K562 (cell line): Measurements from ENCODE around the gene CLCA1. TPM values are rescaled to one million over a fixed set of nuclear protein-coding genes. Genes with fewer than 3 reads are reported as not detected.

Source experiments
- ATAC-seq: fragments of 200-7000 bp; cut with Tn5 transposase; 3 replicates; pipeline ENCODE4 v1.9.1; 2020; ENCODE audit warnings: moderate library complexity
- BruUV-seq: library from RNA; stranded (reverse); fragments of 400-500 nt; replicated peaks from 2 replicates; lab custom pipeline; 2021; lab: Mats Ljungman, UMichigan
- CTCF ChIA-PET: fragments of 300-600 bp; formaldehyde crosslinking; extraction: SDS; loops from one replicate; lab custom pipeline; 2021; ENCODE audit warnings: low intra/inter-chr PET ratio; lab: Yijun Ruan, JAX
- POLR2A ChIA-PET: fragments of 300-600, 350-650 bp; sonication (Branson Sonifier 250); formaldehyde crosslinking; extraction: SDS; loops from one replicate; lab custom pipeline; 2021; ENCODE audit warnings: antibody characterized with exemption, inconsistent platforms; lab: Yijun Ruan, JAX
- DNase-seq, 4 experiments: peaks; one replicate each; pipeline versions ENCODE4 v3.0.0 to v3.0.0-alpha.2; 2011 to 2018; ENCODE audit warnings: low spot score in 3 of 4, mixed read lengths in 3 of 4; ENCODE audit errors: extremely low read depth in 1 of 4
- FAIRE-seq: peaks from 2 replicates; lab custom pipeline; 2011; peaks lifted over from hg19 to GRCh38; lab: Jason Lieb, UNC
- H2AFZ ChIP-seq: 2 replicates; pipeline ENCODE4 v1.6.0; 2011; ENCODE audit warnings: low read depth, low read length, control low read depth, inconsistent platforms
- H3K27ac ChIP-seq: fragments of 200-600 bp; 3 replicates; pipeline ENCODE4 v1.8.0; 2011; ENCODE audit warnings: low read depth, mild to moderate bottlenecking, control low read depth, inconsistent platforms, low read length, moderate library complexity, mixed read lengths; ENCODE audit errors: extremely low read depth
- H3K27me3 ChIP-seq, 2 experiments: fragments of 300-600 bp in 1 of 2; 2 replicates in 1 of 2; 3 replicates in 1 of 2; pipeline versions ENCODE4 v1.6.0 to v1.8.0; 2011; ENCODE audit warnings: inconsistent platforms in 2 of 2, low read length in 2 of 2, mild to moderate bottlenecking in 1 of 2, mixed read lengths in 1 of 2, moderate library complexity in 1 of 2; ENCODE audit not compliant: control insufficient read depth in 2 of 2, insufficient read depth in 2 of 2
- H3K36me3 ChIP-seq: fragments of 300-600 bp; 3 replicates; pipeline ENCODE4 v1.8.0; 2011; ENCODE audit warnings: mild to moderate bottlenecking, low read length, inconsistent platforms; ENCODE audit not compliant: control insufficient read depth, insufficient read depth
- H3K4me1 ChIP-seq, 2 experiments: fragments of 200-600 bp in 1 of 2; replicated peaks in 1 of 2; 2 replicates in 1 of 2; 3 replicates in 1 of 2; pipeline versions ENCODE4 v1.5.1 to v1.8.0; 2011; ENCODE audit warnings: inconsistent platforms in 2 of 2, low read length in 2 of 2, mild to moderate bottlenecking in 1 of 2, mixed read lengths in 1 of 2, moderate library complexity in 1 of 2; ENCODE audit not compliant: control insufficient read depth in 2 of 2, insufficient read depth in 2 of 2
- H3K4me2 ChIP-seq: 2 replicates; pipeline ENCODE4 v1.6.1; 2011; ENCODE audit warnings: low read length, control low read depth, inconsistent platforms, mixed read lengths; ENCODE audit not compliant: insufficient read depth
- H3K4me3 ChIP-seq: fragments of 200-600 bp; sonication (generic), shearing (Covaris generic); 2 replicates; pipeline ENCODE4 v1.5.1; 2016; ENCODE audit warnings: control low read depth, inconsistent platforms
- H3K79me2 ChIP-seq: fragments of 200-600 bp; 3 replicates; pipeline ENCODE4 v1.8.0; 2011; ENCODE audit warnings: low read length, inconsistent platforms; ENCODE audit not compliant: control insufficient read depth, insufficient read depth
- H3K9ac ChIP-seq, 2 experiments: 2 replicates each; pipeline versions ENCODE4 v1.6.0 to v1.6.1; 2011; ENCODE audit warnings: low read depth in 2 of 2, low read length in 2 of 2, control low read depth in 1 of 2, inconsistent platforms in 1 of 2, mild to moderate bottlenecking in 1 of 2, mixed read lengths in 1 of 2; ENCODE audit not compliant: insufficient read depth in 1 of 2
- H3K9me1 ChIP-seq: one replicate; pipeline ENCODE4 v1.6.0; 2011; ENCODE audit warnings: inconsistent platforms, mild to moderate bottlenecking, low read length, moderate library complexity; ENCODE audit not compliant: control insufficient read depth, insufficient read depth
- H3K9me3 ChIP-seq: replicated peaks from 2 replicates; pipeline ENCODE4 v1.5.1; 2011; ENCODE audit warnings: low read depth, low read length, inconsistent platforms; ENCODE audit not compliant: control insufficient read depth, insufficient read depth
- H4K20me1 ChIP-seq: replicated peaks from 2 replicates; pipeline ENCODE4 v1.6.1; 2011; ENCODE audit warnings: low read length, inconsistent platforms, mixed read lengths; ENCODE audit not compliant: control insufficient read depth, insufficient read depth
- CBX3 ChIP-seq, 2 experiments: IDR thresholded peaks; 1 replicate in 1 of 2; 2 replicates in 1 of 2; pipeline ENCODE4 v1.6.1; 2012; ENCODE audit warnings: inconsistent platforms in 2 of 2, low read length in 2 of 2, borderline replicate concordance in 1 of 2, control low read depth in 1 of 2
- NCOR1 ChIP-seq: fragments of 450-650 bp; IDR thresholded peaks from 2 replicates; pipeline ENCODE4 v1.6.1; 2016; ENCODE audit warnings: mild to moderate bottlenecking, moderate library complexity
- SP1 ChIP-seq: sonication (generic); formaldehyde crosslinking; IDR thresholded peaks from 2 replicates; pipeline ENCODE4 v1.8.1; 2022; ENCODE audit warnings: mild to moderate bottlenecking, missing genetic modification reagents
- ZBTB8A ChIP-seq: fragments of 450-650 bp; IDR thresholded peaks from 2 replicates; pipeline ENCODE4 v1.6.1; 2018; ENCODE audit warnings: mild to moderate bottlenecking, moderate library complexity; ENCODE audit not compliant: partially characterized antibody
- ZFP30 ChIP-seq: fragments of 250-450 bp; sonication (Bioruptor Pico); IDR thresholded peaks from 2 replicates; pipeline ENCODE4 v1.8.0; 2022; ENCODE audit warnings: moderate library complexity, mild to moderate bottlenecking, inconsistent platforms, borderline replicate concordance
- ZNF324 ChIP-seq: fragments of 250-450 bp; sonication (Bioruptor Pico); IDR thresholded peaks from 2 replicates; pipeline ENCODE4 v1.4.0; 2020; ENCODE audit warnings: mild to moderate bottlenecking
- WGBS: fragments of 100-300 bp; shearing (Covaris generic); methylation state at CpG from one replicate; pipeline ENCODE4 v1.1.6; 2016; ENCODE audit warnings: low coverage, mixed read lengths; ENCODE audit not compliant: insufficient coverage; ENCODE audit errors: missing lambda C conversion rate; 5-methylcytosine and 5-hydroxymethylcytosine counted together
- in situ Hi-C: fragments of 300-500 bp; cut with MboI; formaldehyde crosslinking; loops from 4 replicates; pipeline ENCODE4 v1.15.0; 2018; ENCODE audit warnings: inconsistent platforms, mixed read lengths
- intact Hi-C: fragments of 100-400 bp; cut with micrococcal nuclease; formaldehyde crosslinking; loops from 2 replicates; pipeline ENCODE4 v1.14.2; 2022
- polyA plus RNA-seq, 8 experiments: library from polyadenylated mRNA; depleted of rRNA in 4 of 8; stranded (reverse) in 5 of 8; unstranded in 3 of 8; fragments of >200 nt; fragmentation: Nextera tagmentation in 2 of 8; fragmentation: Illumina TruSeq in 1 of 8; extraction: Ambion mirVana in 2 of 8; extraction: Trizol in 1 of 8; gene quantifications; 2 replicates each; pipeline versions ENCODE4 v1.2.1 to v1.2.3, GENCODE V29; 2011 to 2014; ENCODE audit warnings: inconsistent platforms in 1 of 8, missing spikeins in 1 of 8
- total RNA-seq, 7 experiments: library from RNA; depleted of rRNA in 6 of 7; stranded (reverse); fragments of >200 nt in 6 of 7; fragmentation: Illumina TruSeq in 2 of 7; extraction: Trizol in 2 of 7; gene quantifications; 2 replicates each; pipeline versions ENCODE4 v1.2.1 to v1.2.3, GENCODE V29; 2011 to 2021; ENCODE audit warnings: low replicate concordance in 1 of 7
- TF ChIP-seq, protein P1 (sequence below): fragments of 250-450 bp; sonication (Bioruptor Pico); IDR thresholded peaks from 2 replicates; pipeline ENCODE4 v1.4.0; 2020; ENCODE audit warnings: mild to moderate bottlenecking, moderate library complexity
- TF ChIP-seq, protein P2 (sequence below): fragments of 250-450 bp; sonication (Bioruptor Pico); IDR thresholded peaks from 2 replicates; pipeline ENCODE4 v1.5.0; 2021; ENCODE audit warnings: mild to moderate bottlenecking, moderate library complexity

Gene CLCA1
- total and polyA plus RNA-seq, 9 of the 15 experiments (the other 6 are each of a cell fraction or from before 2014, with no cell fraction given), result 0.03 to 0.08 (median 0.04) TPM; not detected in 6

DNA sequence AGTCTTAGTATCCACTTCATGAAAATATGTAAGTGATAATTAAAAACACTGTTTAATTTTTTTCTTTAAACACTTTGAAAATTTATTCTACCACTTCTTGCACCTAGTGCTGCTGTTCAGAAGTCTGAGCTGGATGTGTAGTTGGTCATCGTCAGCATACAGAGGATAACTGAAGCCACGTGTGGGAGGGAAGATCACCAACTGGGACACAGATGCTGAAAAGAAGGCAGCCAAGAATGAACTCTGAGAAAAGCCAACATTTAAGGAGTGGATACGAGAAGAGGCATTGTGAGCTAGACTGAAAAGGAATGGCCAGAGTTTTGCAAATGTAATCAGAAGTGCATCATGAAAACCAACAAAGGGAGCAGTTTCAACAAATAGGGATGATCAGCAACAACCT is 53.5 kb downstream of the CLCA1 start:
- Histone ChIP-seq H3K9me3 (no peaks in the 10 kb centered on the region; the same call in 1 of the 2 replicates), H3K9ac (no peak overlapping the region), H3K4me2 (no peak overlapping the region), H3K36me3 (no peaks in the 10 kb centered on the region), H3K4me3 (no peak overlapping the region), H3K27ac (no peak overlapping the region), H3K4me1 (no peaks in the 10 kb centered on the region), H3K79me2 (no peaks in the 10 kb centered on the region), H4K20me1 (no peaks in the 10 kb centered on the region), H2AFZ (no peak overlapping the region), H3K27me3 (no peaks in the 10 kb centered on the region), H3K9me1 (no peaks in the 10 kb centered on the region)
- ATAC-seq (no peak), FAIRE-seq (no peak), DNase-seq (no peak)
- in situ Hi-C loops, result no loop called here
- no peak for TF ChIP-seq ZFP30 (CRISPR knock-in tag)
- WGBS, result 0% methylated on average over 3 of the region's 3 CpGs
- CTCF ChIA-PET, result no interaction called here
- POLR2A ChIA-PET, result no interaction called here
- BruUV-seq, result no TSS peak
- intact Hi-C loops, result no loop called here

DNA sequence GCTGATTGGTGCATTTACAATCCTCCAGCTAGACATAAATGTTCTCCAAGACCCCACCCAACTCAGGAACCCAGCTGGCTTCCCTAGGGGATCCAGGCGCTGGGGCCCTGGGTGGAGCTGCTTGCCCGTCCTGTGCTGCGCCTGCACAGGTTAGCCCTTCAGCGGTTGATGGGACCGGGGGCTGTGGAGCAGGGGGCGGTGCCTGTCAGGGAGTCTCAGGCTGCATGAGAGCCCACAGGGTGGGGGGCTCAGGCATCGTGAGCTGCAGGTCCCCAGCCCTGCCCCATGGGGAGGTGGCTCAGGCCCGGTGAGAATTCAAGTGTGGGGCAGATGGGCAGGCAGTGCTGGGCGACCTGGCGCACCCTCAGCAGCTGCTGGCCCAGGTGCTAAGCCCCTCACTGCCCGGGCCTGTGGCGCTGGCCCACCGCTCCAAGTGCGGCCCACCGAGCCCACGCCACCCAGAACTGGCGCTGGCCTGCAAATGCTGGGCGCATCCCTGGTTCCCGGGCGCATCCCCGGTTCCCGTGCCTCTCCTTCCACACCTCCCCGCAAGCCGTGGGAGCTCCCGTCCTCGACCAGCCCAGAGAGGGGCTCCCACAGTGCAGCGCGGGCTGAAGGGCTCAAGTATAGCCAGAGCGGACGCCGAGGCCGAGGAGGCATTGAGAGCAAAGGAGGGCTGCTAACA is 55.1 kb downstream of the CLCA1 start:
- H2AFZ ChIP-seq, result no peak overlapping the region
- no TSS peak for BruUV-seq
- ATAC-seq (no peak), FAIRE-seq (no peak)
- 5% methylated on average over 21 of the region's 32 CpGs for WGBS
- in situ Hi-C loops (no loop called here), intact Hi-C loops (no loop called here)
- H3K36me3 ChIP-seq, result no peaks in the 10 kb centered on the region
- H3K9ac ChIP-seq, result no peak overlapping the region
- no peaks in the 10 kb centered on the region for H3K4me1 ChIP-seq
- H3K9me1 ChIP-seq, result no peaks in the 10 kb centered on the region
- no peaks in the 10 kb centered on the region for H4K20me1 ChIP-seq
- no peak overlapping the region for H3K4me2 ChIP-seq
- H3K79me2 ChIP-seq, result no peaks in the 10 kb centered on the region
- TF ChIP-seq, protein P1, sequence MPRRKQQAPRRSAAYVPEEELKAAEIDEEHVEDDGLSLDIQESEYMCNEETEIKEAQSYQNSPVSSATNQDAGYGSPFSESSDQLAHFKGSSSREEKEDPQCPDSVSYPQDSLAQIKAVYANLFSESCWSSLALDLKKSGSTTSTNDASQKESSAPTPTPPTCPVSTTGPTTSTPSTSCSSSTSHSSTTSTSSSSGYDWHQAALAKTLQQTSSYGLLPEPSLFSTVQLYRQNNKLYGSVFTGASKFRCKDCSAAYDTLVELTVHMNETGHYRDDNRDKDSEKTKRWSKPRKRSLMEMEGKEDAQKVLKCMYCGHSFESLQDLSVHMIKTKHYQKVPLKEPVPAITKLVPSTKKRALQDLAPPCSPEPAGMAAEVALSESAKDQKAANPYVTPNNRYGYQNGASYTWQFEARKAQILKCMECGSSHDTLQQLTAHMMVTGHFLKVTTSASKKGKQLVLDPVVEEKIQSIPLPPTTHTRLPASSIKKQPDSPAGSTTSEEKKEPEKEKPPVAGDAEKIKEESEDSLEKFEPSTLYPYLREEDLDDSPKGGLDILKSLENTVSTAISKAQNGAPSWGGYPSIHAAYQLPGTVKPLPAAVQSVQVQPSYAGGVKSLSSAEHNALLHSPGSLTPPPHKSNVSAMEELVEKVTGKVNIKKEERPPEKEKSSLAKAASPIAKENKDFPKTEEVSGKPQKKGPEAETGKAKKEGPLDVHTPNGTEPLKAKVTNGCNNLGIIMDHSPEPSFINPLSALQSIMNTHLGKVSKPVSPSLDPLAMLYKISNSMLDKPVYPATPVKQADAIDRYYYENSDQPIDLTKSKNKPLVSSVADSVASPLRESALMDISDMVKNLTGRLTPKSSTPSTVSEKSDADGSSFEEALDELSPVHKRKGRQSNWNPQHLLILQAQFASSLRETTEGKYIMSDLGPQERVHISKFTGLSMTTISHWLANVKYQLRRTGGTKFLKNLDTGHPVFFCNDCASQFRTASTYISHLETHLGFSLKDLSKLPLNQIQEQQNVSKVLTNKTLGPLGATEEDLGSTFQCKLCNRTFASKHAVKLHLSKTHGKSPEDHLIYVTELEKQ (CRISPR knock-in tag), result no peak
- TF ChIP-seq SP1 (CRISPR knock-in tag), result no peak
- TF ChIP-seq, protein P2, sequence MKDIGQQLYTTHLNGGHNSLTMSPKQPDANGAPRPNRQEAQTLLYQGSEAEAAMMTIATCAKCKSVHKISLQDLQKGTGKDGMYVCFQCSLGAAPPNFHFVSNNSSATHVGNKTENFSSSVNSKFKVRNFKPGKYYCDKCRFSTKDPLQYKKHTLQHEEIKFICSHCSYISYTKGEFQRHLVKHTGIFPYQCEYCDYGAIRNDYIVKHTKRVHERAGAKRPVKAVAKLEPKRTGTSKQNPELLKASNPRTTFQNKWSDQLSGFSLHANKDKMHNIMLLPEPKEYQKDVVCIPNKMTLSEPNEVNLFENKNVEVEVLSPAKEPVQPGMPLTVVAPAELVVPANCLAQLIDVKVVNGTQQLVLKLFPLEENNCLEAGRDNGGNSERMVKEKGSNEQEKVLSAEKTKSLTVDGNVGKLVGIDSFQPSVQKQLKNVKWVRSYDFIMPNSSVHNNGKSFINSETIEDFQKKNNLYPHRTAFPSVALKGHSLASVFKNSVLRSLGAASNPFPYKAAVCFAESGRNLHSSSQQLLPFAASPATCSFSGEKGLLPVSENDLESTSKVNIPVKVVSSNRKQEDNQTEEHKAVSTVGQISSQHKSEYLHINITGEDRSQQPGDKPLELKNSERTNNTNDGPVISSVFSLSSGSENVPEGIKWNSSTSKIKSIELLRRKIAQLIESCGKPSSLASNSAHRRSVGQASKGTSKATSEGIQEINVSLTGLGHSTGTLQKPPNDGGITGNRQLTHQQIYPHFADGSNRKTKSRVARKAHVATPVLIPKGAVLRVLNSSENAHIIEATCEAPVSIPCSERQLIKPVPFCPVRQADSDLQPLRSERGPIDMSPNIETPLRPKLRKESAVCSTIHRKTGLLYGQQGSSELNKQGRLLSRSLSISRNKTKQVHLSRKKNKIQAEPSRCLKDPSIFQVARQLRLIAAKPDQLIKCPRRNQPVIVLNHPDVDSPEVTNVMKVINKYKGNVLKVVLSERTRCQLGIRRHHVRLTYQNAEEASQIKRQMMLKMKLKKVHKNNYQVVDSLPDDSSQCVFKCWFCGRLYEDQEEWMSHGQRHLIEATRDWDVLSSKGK (CRISPR knock-in tag), result no peak
- no peak for TF ChIP-seq ZNF324 (CRISPR knock-in tag)
- TF ChIP-seq ZBTB8A, result no peak
- TF ChIP-seq CBX3 (IDR thresholded peaks at IDR 0.05; ENCODE audit: borderline replicate concordance in 1 of 2, low read length in 2 of 2), result no peak
- no peak for TF ChIP-seq NCOR1
- TF ChIP-seq, all 486 proteins: peak for 0
- POLR2A ChIA-PET, result interaction anchor here (0.6 kb wide), 1 partner anchor 525 kb away, joined by 3 read pairs; no protein-coding TSS in a partner anchor
- H3K9me3 ChIP-seq, result no peaks in the 10 kb centered on the region; the same call in 1 of the 2 replicates
- CTCF ChIA-PET, result no interaction called here
- H3K4me3 ChIP-seq, result no peak overlapping the region
- H3K27me3 ChIP-seq, result no peaks in the 10 kb centered on the region
- no peak overlapping the region for H3K27ac ChIP-seq
- no peak for DNase-seq
